Kidney epithelial cell (primary cell): ENCODE data around the gene DYNLT4. TPM values are rescaled to one million over a fixed set of nuclear protein-coding genes. Genes with fewer than 3 reads are reported as not detected.

Experiments
- DNase-seq: peaks from one replicate; pipeline ENCODE4 v3.0.0-alpha.2; 2010; ENCODE audit warnings: low read depth
- H3K27me3 ChIP-seq: 2 replicates; pipeline ENCODE4 v1.6.0; 2011; ENCODE audit warnings: low read length; ENCODE audit not compliant: control insufficient read depth, insufficient read depth
- H3K36me3 ChIP-seq: 2 replicates; pipeline ENCODE4 v1.5.1; 2011; ENCODE audit warnings: low read length; ENCODE audit not compliant: control insufficient read depth, insufficient read depth
- H3K4me3 ChIP-seq: 2 replicates; pipeline ENCODE4 v1.5.1; 2011; ENCODE audit warnings: low read depth, mild to moderate bottlenecking, control low read depth, low read length
- total RNA-seq: library from RNA; depleted of rRNA; stranded (reverse); fragments of >200 nt; gene quantifications from 2 replicates; pipeline ENCODE4 v1.2.3, GENCODE V29; 2015
- TF ChIP-seq, protein P1 (sequence below): IDR thresholded peaks from 2 replicates; pipeline ENCODE4 v1.5.1; 2011; ENCODE audit warnings: mild to moderate bottlenecking, moderate library complexity, low read length, control low read depth, inconsistent platforms; ENCODE audit not compliant: insufficient read depth, poor library complexity, severe bottlenecking

Gene DYNLT4
- total RNA-seq, 1 donor from 2014 or later, result 0.25 TPM

GRCh38 chr1:44785501-44786137 is 21.5 kb downstream of the DYNLT4 start:
- no peaks in the 10 kb centered on the region for H3K27me3 ChIP-seq
- no peak for DNase-seq
- TF ChIP-seq, protein P1, sequence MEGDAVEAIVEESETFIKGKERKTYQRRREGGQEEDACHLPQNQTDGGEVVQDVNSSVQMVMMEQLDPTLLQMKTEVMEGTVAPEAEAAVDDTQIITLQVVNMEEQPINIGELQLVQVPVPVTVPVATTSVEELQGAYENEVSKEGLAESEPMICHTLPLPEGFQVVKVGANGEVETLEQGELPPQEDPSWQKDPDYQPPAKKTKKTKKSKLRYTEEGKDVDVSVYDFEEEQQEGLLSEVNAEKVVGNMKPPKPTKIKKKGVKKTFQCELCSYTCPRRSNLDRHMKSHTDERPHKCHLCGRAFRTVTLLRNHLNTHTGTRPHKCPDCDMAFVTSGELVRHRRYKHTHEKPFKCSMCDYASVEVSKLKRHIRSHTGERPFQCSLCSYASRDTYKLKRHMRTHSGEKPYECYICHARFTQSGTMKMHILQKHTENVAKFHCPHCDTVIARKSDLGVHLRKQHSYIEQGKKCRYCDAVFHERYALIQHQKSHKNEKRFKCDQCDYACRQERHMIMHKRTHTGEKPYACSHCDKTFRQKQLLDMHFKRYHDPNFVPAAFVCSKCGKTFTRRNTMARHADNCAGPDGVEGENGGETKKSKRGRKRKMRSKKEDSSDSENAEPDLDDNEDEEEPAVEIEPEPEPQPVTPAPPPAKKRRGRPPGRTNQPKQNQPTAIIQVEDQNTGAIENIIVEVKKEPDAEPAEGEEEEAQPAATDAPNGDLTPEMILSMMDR, result no peak
- peak overlapping the region; percentile 1 for H3K4me3 ChIP-seq
- no peaks in the 10 kb centered on the region for H3K36me3 ChIP-seq

- no peak overlapping the region for H3K4me3 ChIP-seq
- H3K36me3 ChIP-seq, result no peaks in the 10 kb centered on the region
- TF ChIP-seq, protein P1, result no peak
- DNase-seq, result no peak
- H3K27me3 ChIP-seq, result no peaks in the 10 kb centered on the region
These were observed 22.1 kb downstream of the DYNLT4 start for GRCh38 chr1:44785029-44785380.

GRCh38 chr1:44784094-44785028 is 22.8 kb downstream of the DYNLT4 start:
- TF ChIP-seq, protein P1, result peak; percentile 43
- no peaks in the 10 kb centered on the region for H3K27me3 ChIP-seq
- H3K36me3 ChIP-seq, result no peaks in the 10 kb centered on the region
- peak overlapping the region; percentile 27 for H3K4me3 ChIP-seq
- DNase-seq, result no peak

DNA sequence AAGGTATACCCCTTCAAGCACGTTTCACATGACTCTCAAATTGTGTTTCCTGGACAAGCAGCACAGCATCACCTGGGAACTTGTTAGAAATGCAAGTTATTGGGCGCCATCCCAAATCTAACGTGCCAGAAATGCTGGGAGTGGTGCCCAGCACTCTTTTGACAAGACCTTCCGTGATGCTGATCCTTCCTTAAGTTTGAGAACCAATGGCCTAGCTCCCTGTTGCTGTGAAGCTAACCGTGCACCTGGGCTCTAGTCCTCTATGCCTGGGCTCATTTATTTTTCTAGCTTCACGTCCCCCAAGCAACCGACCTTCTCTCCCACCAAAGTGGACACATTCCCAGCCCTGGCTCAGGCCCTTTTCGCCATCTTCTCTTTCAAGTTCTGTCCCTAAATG is 23.5 kb downstream of the DYNLT4 start:
- DNase-seq, result no peak
- Histone ChIP-seq H3K4me3 (peak overlapping the region; percentile 27), H3K27me3 (no peaks in the 10 kb centered on the region), H3K36me3 (no peaks in the 10 kb centered on the region)
- TF ChIP-seq, protein P1, result no peak

DNA sequence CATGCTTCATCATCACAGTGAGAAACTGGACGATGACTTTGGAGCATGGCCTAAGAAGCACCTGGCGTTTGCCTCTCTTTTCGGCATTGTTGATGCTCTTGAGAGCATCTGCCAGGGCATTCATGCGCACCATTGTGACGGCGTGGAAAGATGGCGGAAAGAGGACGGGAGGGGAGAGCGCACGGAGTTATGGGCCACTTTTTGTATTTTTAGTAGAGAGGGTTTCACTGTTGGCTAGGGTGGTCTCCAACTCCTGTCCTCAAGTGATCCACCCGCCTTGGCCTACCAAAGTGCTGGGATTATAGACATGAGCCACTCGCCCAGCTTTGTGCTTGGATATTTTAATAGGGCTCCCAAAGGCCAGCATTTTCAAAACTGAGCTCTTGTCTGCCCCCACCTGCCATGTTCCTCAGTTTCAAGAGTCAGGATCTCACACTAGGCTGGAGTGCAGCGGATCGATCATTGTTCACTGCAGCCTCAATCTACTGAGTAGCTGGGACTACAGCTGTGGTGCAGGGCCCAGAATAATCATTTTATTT is 26.5 kb downstream of the DYNLT4 start:
- peaks cover 1% of the 10 kb centered on the region for H3K36me3 ChIP-seq
- H3K27me3 ChIP-seq, result no peaks in the 10 kb centered on the region
- H3K4me3 ChIP-seq, result no peak overlapping the region
- no peak for DNase-seq
- TF ChIP-seq, protein P1, result no peak
